GM23338 (cell line): ENCODE data around the gene CNIH3. TPM values are rescaled to one million over a fixed set of nuclear protein-coding genes. Genes with fewer than 3 reads are reported as not detected.

Experiments used
- ATAC-seq: fragments of 200-7000 bp; cut with Tn5 transposase; 3 replicates; pipeline ENCODE4 v1.9.1; 2020
- DNase-seq: peaks from one replicate; pipeline ENCODE4 v3.0.0-alpha.2; 2015; ENCODE audit warnings: low spot score
- H2AFZ ChIP-seq: fragments of 200-600 bp; sonication (generic); 2 replicates; pipeline ENCODE4 v1.8.0; 2016; ENCODE audit warnings: antibody characterized with exemption, mild to moderate bottlenecking, moderate library complexity
- H3F3A ChIP-seq: fragments of 200-600 bp; sonication (generic); replicated peaks from 2 replicates; pipeline ENCODE4 v1.8.0; 2017; ENCODE audit warnings: antibody characterized with exemption, mixed run types, low read depth
- H3K27ac ChIP-seq: fragments of 200-600 bp; sonication (generic); 2 replicates; pipeline ENCODE4 v1.6.1; 2016; ENCODE audit warnings: low read depth
- H3K27me3 ChIP-seq: fragments of 200-600 bp; sonication (generic); 2 replicates; pipeline ENCODE4 v1.8.0; 2016; ENCODE audit warnings: mild to moderate bottlenecking, mixed run types, moderate library complexity; ENCODE audit not compliant: insufficient read depth
- H3K36me3 ChIP-seq: fragments of 200-600 bp; sonication (generic); 2 replicates; pipeline ENCODE4 v1.8.0; 2016; ENCODE audit warnings: mild to moderate bottlenecking; ENCODE audit not compliant: insufficient read depth
- H3K4me1 ChIP-seq: fragments of 200-600 bp; sonication (generic); 2 replicates; pipeline ENCODE4 v1.8.0; 2016; ENCODE audit warnings: mild to moderate bottlenecking, moderate library complexity; ENCODE audit not compliant: insufficient read depth
- H3K4me2 ChIP-seq: fragments of 200-600 bp; sonication (generic); 2 replicates; pipeline ENCODE4 v1.7.1; 2017; ENCODE audit warnings: mixed run types
- H3K4me3 ChIP-seq: fragments of 200-600 bp; sonication (generic); 2 replicates; pipeline ENCODE4 v1.6.1; 2016; ENCODE audit warnings: mixed run types
- H3K79me2 ChIP-seq: fragments of 200-600 bp; sonication (generic); replicated peaks from 2 replicates; pipeline ENCODE4 v1.8.0; 2017; ENCODE audit warnings: mild to moderate bottlenecking; ENCODE audit not compliant: insufficient read depth
- H3K9me2 ChIP-seq: fragments of 200-600 bp; sonication (generic); 2 replicates; pipeline ENCODE4 v1.8.0; 2017; ENCODE audit not compliant: insufficient read depth
- H4K20me1 ChIP-seq: fragments of 200-600 bp; sonication (generic); replicated peaks from 2 replicates; pipeline ENCODE4 v1.8.0; 2017; ENCODE audit warnings: mild to moderate bottlenecking; ENCODE audit not compliant: insufficient read depth
- H3K27ac Mint-ChIP-seq: 2 replicates; pipeline ENCODE4 v1.8.0; 2020; ENCODE audit warnings: inconsistent platforms, mild to moderate bottlenecking, moderate library complexity, mixed read lengths
- H3K27me3 Mint-ChIP-seq: 3 replicates; pipeline ENCODE4 v1.8.0; 2022; ENCODE audit warnings: low read depth, mild to moderate bottlenecking, moderate library complexity, mixed read lengths, inconsistent platforms; ENCODE audit not compliant: insufficient read depth, poor library complexity
- H3K36me3 Mint-ChIP-seq: 3 replicates; pipeline ENCODE4 v1.8.0; 2021; ENCODE audit warnings: low read depth, mild to moderate bottlenecking, inconsistent platforms, moderate library complexity, mixed read lengths
- H3K4me1 Mint-ChIP-seq: 3 replicates; pipeline ENCODE4 v1.8.0; 2020; ENCODE audit warnings: mild to moderate bottlenecking, inconsistent platforms, mixed read lengths
- H3K4me3 Mint-ChIP-seq: 3 replicates; pipeline ENCODE4 v1.8.0; 2021; ENCODE audit warnings: moderate library complexity, mild to moderate bottlenecking, inconsistent platforms, mixed read lengths
- H3K9me3 Mint-ChIP-seq: 3 replicates; pipeline ENCODE4 v1.8.0; 2020; ENCODE audit warnings: moderate library complexity, mild to moderate bottlenecking, inconsistent platforms, mixed read lengths
- CTCF ChIP-seq, 2 experiments: fragments of 200-600 bp in 1 of 2; sonication (generic) in 1 of 2; conservative IDR thresholded peaks; 2 replicates each; pipeline versions ENCODE4 v1.5.1 to v1.6.1; 2016 to 2017; ENCODE audit warnings: antibody characterized with exemption in 2 of 2, low read depth in 2 of 2, mild to moderate bottlenecking in 2 of 2, moderate library complexity in 1 of 2
- EZH2phosphoT487 ChIP-seq: fragments of 200-600 bp; sonication (generic); IDR thresholded peaks from one replicate; pipeline ENCODE4 v1.8.1; 2018; ENCODE audit warnings: antibody characterized with exemption; ENCODE audit not compliant: unreplicated experiment
- NANOG ChIP-seq: IDR thresholded peaks from 2 replicates; pipeline ENCODE4 v1.6.1; 2016; ENCODE audit warnings: antibody characterized with exemption, borderline replicate concordance
- ZNF331 ChIP-seq: fragments of 250-450 bp; sonication (Bioruptor Pico); IDR thresholded peaks from 2 replicates; pipeline ENCODE4 v1.5.0; 2020; ENCODE audit warnings: low read depth, mild to moderate bottlenecking, moderate library complexity
- ZNF462 ChIP-seq: fragments of 250-450 bp; sonication (Bioruptor Pico); IDR thresholded peaks from 2 replicates; pipeline ENCODE4 v1.5.0; 2020; ENCODE audit warnings: mild to moderate bottlenecking, moderate library complexity
- polyA plus RNA-seq: library from polyadenylated mRNA; unstranded; fragments of >200 nt; fragmentation: Nextera tagmentation; extraction: Ambion mirVana; gene quantifications from 2 replicates; pipeline ENCODE4 v1.2.1, GENCODE V29; 2016
- total RNA-seq: library from RNA; depleted of rRNA; stranded (reverse); fragments of >200 nt; shearing (Covaris generic); gene quantifications from 2 replicates; pipeline ENCODE4 v1.2.3, GENCODE V29; 2014

CNIH3 gene
- total and polyA plus RNA-seq, 2 experiments from 2014 or later = 3.6 to 5.1 TPM

GRCh38 chr1:224666078-224666477 is 50.0 kb downstream of the CNIH3 start:
- no peak for DNase-seq
- Histone ChIP-seq H3K36me3 (no peaks in the 10 kb centered on the region), H3K27ac (no peak overlapping the region), H3K4me3 (no peak overlapping the region), H3K27me3 (no peaks in the 10 kb centered on the region), H2AFZ (no peak overlapping the region), H3K79me2 (no peaks in the 10 kb centered on the region; the same call in 1 of the 2 replicates), H4K20me1 (no peaks in the 10 kb centered on the region), H3K9me2 (peaks cover 10% of the 10 kb centered on the region; the same call in 1 of the 2 replicates), H3K4me2 (no peak overlapping the region), H3F3A (no peaks in the 10 kb centered on the region), H3K4me1 (no peaks in the 10 kb centered on the region)
- no peaks in the 10 kb centered on the region for H3K27me3 Mint-ChIP-seq
- H3K9me3 Mint-ChIP-seq = peaks cover 4% of the 10 kb centered on the region; the same call in 2 of the 3 replicates
- TF ChIP-seq ZNF331 (CRISPR knock-in tag) (no peak), CTCF (conservative IDR thresholded peaks at IDR 0.05; ENCODE audit: low read depth in 2 of 2) (no peak), ZNF462 (CRISPR knock-in tag) (no peak), NANOG (no peak), EZH2phosphoT487 (no peak)
- no peak overlapping the region for H3K4me3 Mint-ChIP-seq
- no peaks in the 10 kb centered on the region for H3K4me1 Mint-ChIP-seq
- H3K36me3 Mint-ChIP-seq = no peaks in the 10 kb centered on the region
- no peak overlapping the region for H3K27ac Mint-ChIP-seq
- ATAC-seq = no peak
